Astrocyte (in vitro differentiated cells and primary cell): ENCODE measurements around the gene ENTR1. TPM values are rescaled to one million over a fixed set of nuclear protein-coding genes. Genes with fewer than 3 reads are reported as not detected.
"Not testable (repeated sequence)": the region's sequence is repeated elsewhere in the genome, so short reads cannot be mapped to it uniquely, and the experiment has no call there.

Experiments
- DNase-seq: peaks from one replicate; pipeline ENCODE4 v3.0.0-alpha.2; 2010; ENCODE audit warnings: low read depth
- FAIRE-seq: peaks from 2 replicates; lab custom pipeline; 2011; peaks lifted over from hg19 to GRCh38; lab: Jason Lieb, UNC
- H2AFZ ChIP-seq: 2 replicates; pipeline ENCODE4 v1.6.0; 2012; ENCODE audit warnings: low read depth, low read length, inconsistent platforms
- H3K27ac ChIP-seq: 2 replicates; pipeline ENCODE4 v1.5.1; 2011; ENCODE audit warnings: low read depth, low read length, inconsistent platforms
- H3K27me3 ChIP-seq: 2 replicates; pipeline ENCODE4 v1.6.0; 2011; ENCODE audit warnings: low read length, inconsistent platforms; ENCODE audit not compliant: insufficient read depth
- H3K36me3 ChIP-seq: 2 replicates; pipeline ENCODE4 v1.5.1; 2011; ENCODE audit warnings: low read length, inconsistent platforms; ENCODE audit not compliant: insufficient read depth
- H3K4me1 ChIP-seq: 2 replicates; pipeline ENCODE4 v1.5.1; 2011; ENCODE audit warnings: low read length, inconsistent platforms; ENCODE audit not compliant: insufficient read depth
- H3K4me2 ChIP-seq: 2 replicates; pipeline ENCODE4 v1.6.0; 2012; ENCODE audit warnings: low read length, inconsistent platforms
- H3K4me3 ChIP-seq: 2 replicates; pipeline ENCODE4 v1.5.1; 2011; ENCODE audit warnings: low read depth, mild to moderate bottlenecking, low read length, inconsistent platforms; ENCODE audit not compliant: insufficient read depth
- H3K79me2 ChIP-seq: 2 replicates; pipeline ENCODE4 v1.6.0; 2012; ENCODE audit warnings: mild to moderate bottlenecking, low read length, inconsistent platforms; ENCODE audit not compliant: insufficient read depth
- H3K9ac ChIP-seq: 2 replicates; pipeline ENCODE4 v1.6.0; 2012; ENCODE audit warnings: mild to moderate bottlenecking, low read length, inconsistent platforms
- H3K9me3 ChIP-seq: 2 replicates; pipeline ENCODE4 v1.5.1; 2012; ENCODE audit warnings: low read depth, mild to moderate bottlenecking, low read length, inconsistent platforms; ENCODE audit not compliant: insufficient read depth
- H4K20me1 ChIP-seq: 2 replicates; pipeline ENCODE4 v1.6.0; 2012; ENCODE audit warnings: low read length, inconsistent platforms; ENCODE audit not compliant: insufficient read depth
- H3K27ac Mint-ChIP-seq: one replicate; pipeline ENCODE4 v1.8.0; 2021; ENCODE audit warnings: mild to moderate bottlenecking, mixed read lengths; ENCODE audit not compliant: unreplicated experiment
- H3K27me3 Mint-ChIP-seq: one replicate; pipeline ENCODE4 v1.8.0; 2021; ENCODE audit warnings: low read depth, mixed read lengths; ENCODE audit not compliant: unreplicated experiment
- H3K36me3 Mint-ChIP-seq: one replicate; pipeline ENCODE4 v1.8.0; 2021; ENCODE audit warnings: low read depth, mixed read lengths; ENCODE audit not compliant: unreplicated experiment
- H3K4me1 Mint-ChIP-seq: one replicate; pipeline ENCODE4 v1.8.0; 2021; ENCODE audit warnings: low read depth, mixed read lengths; ENCODE audit not compliant: unreplicated experiment
- H3K4me3 Mint-ChIP-seq: one replicate; pipeline ENCODE4 v1.8.0; 2021; ENCODE audit warnings: mild to moderate bottlenecking, moderate library complexity, mixed read lengths; ENCODE audit not compliant: unreplicated experiment
- H3K9me3 Mint-ChIP-seq: one replicate; pipeline ENCODE4 v1.8.0; 2021; ENCODE audit warnings: mild to moderate bottlenecking, mixed read lengths; ENCODE audit not compliant: unreplicated experiment
- EZH2 ChIP-seq: IDR thresholded peaks from 2 replicates; pipeline ENCODE4 v1.6.1; 2012; ENCODE audit warnings: mild to moderate bottlenecking, low read length, inconsistent platforms; ENCODE audit not compliant: insufficient read depth
- total RNA-seq: library from RNA; stranded (reverse); gene quantifications from 2 replicates; pipeline ENCODE4 v1.2.1, GENCODE V29; 2021
- TF ChIP-seq, protein P1 (sequence below): IDR thresholded peaks from 2 replicates; pipeline ENCODE4 v1.5.1; 2011; ENCODE audit warnings: low read depth, mild to moderate bottlenecking, inconsistent platforms, low read length, moderate library complexity; ENCODE audit not compliant: insufficient read depth

Gene ENTR1
- total RNA-seq, 1 donor from 2014 or later: 71.7 TPM

DNA sequence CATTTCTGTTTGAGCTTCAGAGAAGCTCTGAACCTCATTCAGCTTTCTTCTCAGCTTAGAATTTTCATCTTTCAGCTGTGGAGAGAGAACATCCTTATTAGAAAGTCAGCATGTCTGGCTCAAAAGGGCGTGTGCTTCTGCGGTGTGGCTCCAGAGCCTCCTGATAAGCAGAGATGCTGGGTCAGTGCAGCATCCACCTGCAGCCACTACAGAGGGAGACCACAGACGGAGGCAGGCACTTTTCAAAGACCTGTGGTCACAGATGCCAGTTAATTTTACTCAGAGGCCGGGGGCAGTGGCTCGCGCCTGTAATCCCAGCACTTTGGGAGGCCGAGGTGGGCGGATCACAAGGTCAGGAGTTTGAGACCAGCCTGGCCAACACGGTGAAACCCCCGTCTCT is 4.5 kb downstream of the ENTR1 start:
- not testable (repeated sequence) for H3K4me1 ChIP-seq, H2AFZ ChIP-seq, H3K36me3 ChIP-seq, H3K9me3 Mint-ChIP-seq, H3K4me3 ChIP-seq, H3K4me3 Mint-ChIP-seq, FAIRE-seq, H3K9ac ChIP-seq, H3K27ac ChIP-seq, H3K27me3 ChIP-seq, H3K36me3 Mint-ChIP-seq, H3K27ac Mint-ChIP-seq, DNase-seq, H3K27me3 Mint-ChIP-seq, H3K4me2 ChIP-seq, H3K9me3 ChIP-seq
- Histone ChIP-seq H3K79me2 (peaks cover 37% of the 10 kb centered on the region), H4K20me1 (peaks cover 30% of the 10 kb centered on the region)
- H3K4me1 Mint-ChIP-seq: peaks cover 16% of the 10 kb centered on the region

DNA sequence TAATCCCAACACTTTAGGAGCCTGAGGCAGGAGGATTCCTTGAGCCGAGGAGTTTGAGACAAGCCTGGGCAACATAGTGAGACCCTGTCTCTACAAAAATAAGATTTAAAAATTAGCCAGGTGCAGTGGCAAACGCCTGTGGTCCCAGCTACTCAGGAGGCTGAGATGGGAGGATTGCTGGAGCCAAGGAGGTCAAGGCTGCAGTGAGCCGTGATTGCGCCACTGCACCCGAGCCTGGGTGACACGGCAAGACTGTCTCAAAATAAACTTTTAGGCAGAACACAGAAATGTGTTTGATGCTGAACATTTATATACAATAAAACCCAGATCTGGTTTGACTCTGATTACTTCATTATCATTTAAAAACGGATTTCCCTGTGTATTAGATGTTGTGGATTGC is 4.9 kb downstream of the ENTR1 start:
- TF ChIP-seq, protein P1, sequence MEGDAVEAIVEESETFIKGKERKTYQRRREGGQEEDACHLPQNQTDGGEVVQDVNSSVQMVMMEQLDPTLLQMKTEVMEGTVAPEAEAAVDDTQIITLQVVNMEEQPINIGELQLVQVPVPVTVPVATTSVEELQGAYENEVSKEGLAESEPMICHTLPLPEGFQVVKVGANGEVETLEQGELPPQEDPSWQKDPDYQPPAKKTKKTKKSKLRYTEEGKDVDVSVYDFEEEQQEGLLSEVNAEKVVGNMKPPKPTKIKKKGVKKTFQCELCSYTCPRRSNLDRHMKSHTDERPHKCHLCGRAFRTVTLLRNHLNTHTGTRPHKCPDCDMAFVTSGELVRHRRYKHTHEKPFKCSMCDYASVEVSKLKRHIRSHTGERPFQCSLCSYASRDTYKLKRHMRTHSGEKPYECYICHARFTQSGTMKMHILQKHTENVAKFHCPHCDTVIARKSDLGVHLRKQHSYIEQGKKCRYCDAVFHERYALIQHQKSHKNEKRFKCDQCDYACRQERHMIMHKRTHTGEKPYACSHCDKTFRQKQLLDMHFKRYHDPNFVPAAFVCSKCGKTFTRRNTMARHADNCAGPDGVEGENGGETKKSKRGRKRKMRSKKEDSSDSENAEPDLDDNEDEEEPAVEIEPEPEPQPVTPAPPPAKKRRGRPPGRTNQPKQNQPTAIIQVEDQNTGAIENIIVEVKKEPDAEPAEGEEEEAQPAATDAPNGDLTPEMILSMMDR: no peak
- TF ChIP-seq EZH2: no peak
- H4K20me1 ChIP-seq: peaks cover 29% of the 10 kb centered on the region
- DNase-seq (no peak), FAIRE-seq (no peak)
- no peak overlapping the region for H3K4me3 ChIP-seq
- no peaks in the 10 kb centered on the region for H3K27me3 Mint-ChIP-seq
- H3K36me3 ChIP-seq: peaks cover 2% of the 10 kb centered on the region
- peaks cover 6% of the 10 kb centered on the region for H3K36me3 Mint-ChIP-seq
- no peak overlapping the region for H3K4me2 ChIP-seq
- H3K79me2 ChIP-seq: peaks cover 32% of the 10 kb centered on the region
- no peak overlapping the region for H3K27ac Mint-ChIP-seq
- no peak overlapping the region for H3K9ac ChIP-seq
- no peak overlapping the region for H3K27ac ChIP-seq
- no peaks in the 10 kb centered on the region for H3K27me3 ChIP-seq
- peaks cover 2% of the 10 kb centered on the region for H3K9me3 Mint-ChIP-seq
- H3K9me3 ChIP-seq: no peaks in the 10 kb centered on the region
- H3K4me1 Mint-ChIP-seq: peaks cover 16% of the 10 kb centered on the region
- no peak overlapping the region for H3K4me3 Mint-ChIP-seq
- no peak overlapping the region for H2AFZ ChIP-seq
- peaks cover 11% of the 10 kb centered on the region for H3K4me1 ChIP-seq

DNA sequence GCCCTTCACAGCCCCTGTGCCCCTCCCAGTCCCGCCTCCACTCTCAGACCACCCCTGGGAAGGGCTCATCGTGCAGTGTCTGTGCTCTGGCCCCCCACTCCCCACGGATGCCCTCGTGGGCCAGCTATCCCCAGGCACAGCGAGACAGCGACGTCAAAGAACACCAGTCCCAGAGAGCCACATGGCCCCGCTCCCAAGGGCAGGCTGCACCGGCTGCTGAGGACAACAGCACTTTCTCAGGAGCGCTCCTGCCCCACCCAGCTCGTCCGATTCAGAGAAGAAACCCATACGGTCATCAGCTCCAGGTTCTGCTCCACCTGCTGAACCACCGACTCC is 5.6 kb downstream of the ENTR1 start:
- H3K9ac ChIP-seq: no peak overlapping the region
- H3K4me2 ChIP-seq: no peak overlapping the region

More for the DNA sequence above, 5.6 kb downstream of the ENTR1 start:
- peaks cover 2% of the 10 kb centered on the region for H3K9me3 Mint-ChIP-seq
- no peaks in the 10 kb centered on the region for H3K27me3 Mint-ChIP-seq
- Histone ChIP-seq H3K9me3 (no peaks in the 10 kb centered on the region), H3K36me3 (peaks cover 2% of the 10 kb centered on the region), H3K4me1 (peaks cover 13% of the 10 kb centered on the region), H3K27ac (no peak overlapping the region), H3K79me2 (peaks cover 29% of the 10 kb centered on the region), H3K27me3 (no peaks in the 10 kb centered on the region), H4K20me1 (peaks cover 29% of the 10 kb centered on the region), H3K4me3 (no peak overlapping the region), H2AFZ (no peak overlapping the region)
- TF ChIP-seq, protein P1: no peak
- TF ChIP-seq EZH2: no peak
- DNase-seq (no peak), FAIRE-seq (no peak)
- no peak overlapping the region for H3K4me3 Mint-ChIP-seq
- H3K36me3 Mint-ChIP-seq: peaks cover 6% of the 10 kb centered on the region
- H3K27ac Mint-ChIP-seq: no peak overlapping the region
- peaks cover 16% of the 10 kb centered on the region for H3K4me1 Mint-ChIP-seq
